SK-N-SH (cell line): ENCODE data around the gene CENPP. TPM values are rescaled to one million over a fixed set of nuclear protein-coding genes. Genes with fewer than 3 reads are reported as not detected.

Experiments
- CTCF ChIA-PET: fragments of 300-600, 350-600 bp; formaldehyde crosslinking; extraction: SDS; loops from one replicate; lab custom pipeline; 2021; lab: Yijun Ruan, JAX
- POLR2A ChIA-PET: fragments of 350-600 bp; sonication (Branson Sonifier 250); formaldehyde crosslinking; extraction: SDS; loops from one replicate; lab custom pipeline; 2020; ENCODE audit warnings: antibody characterized with exemption, inconsistent platforms; lab: Yijun Ruan, JAX
- DNase-seq: peaks from one replicate; pipeline ENCODE4 v3.0.0; 2012
- H2AFZ ChIP-seq: fragments of 200-600 bp; sonication (generic); 2 replicates; pipeline ENCODE4 v1.8.1; 2016; ENCODE audit warnings: antibody characterized with exemption, mild to moderate bottlenecking, low read depth
- H3F3A ChIP-seq: fragments of 200-600 bp; sonication (generic); replicated peaks from 2 replicates; pipeline ENCODE3; 2016; ENCODE audit warnings: antibody characterized with exemption, mild to moderate bottlenecking; ENCODE audit not compliant: insufficient read depth
- H3K27ac ChIP-seq, 2 experiments: fragments of 200-500 bp in 1 of 2; fragments of 200-600 bp in 1 of 2; sonication (Bioruptor generic) in 1 of 2; sonication (generic), shearing (Covaris generic) in 1 of 2; 2 replicates each; pipeline versions ENCODE4 v1.5.1 to v1.6.1; 2014 to 2016; ENCODE audit warnings: low read depth in 2 of 2, inconsistent platforms in 1 of 2, low read length in 1 of 2, mild to moderate bottlenecking in 1 of 2, mixed read lengths in 1 of 2
- H3K27me3 ChIP-seq: fragments of 200-600 bp; sonication (generic), shearing (Covaris generic); 2 replicates; pipeline ENCODE4 v1.6.1; 2016; ENCODE audit warnings: mixed run types; ENCODE audit not compliant: insufficient read depth
- H3K36me3 ChIP-seq, 2 experiments: fragments of 200-500 bp in 1 of 2; fragments of 200-600 bp in 1 of 2; sonication (Bioruptor generic) in 1 of 2; sonication (generic) in 1 of 2; replicated peaks in 1 of 2; 2 replicates each; pipeline versions ENCODE3 to v1.5.1; 2014 to 2016; ENCODE audit warnings: low read length in 1 of 2, mild to moderate bottlenecking in 1 of 2; ENCODE audit not compliant: insufficient read depth in 2 of 2, control insufficient read depth in 1 of 2
- H3K4me1 ChIP-seq, 2 experiments: fragments of 200-500 bp in 1 of 2; fragments of 200-600 bp in 1 of 2; sonication (Bioruptor generic) in 1 of 2; sonication (generic), shearing (Covaris generic) in 1 of 2; 2 replicates each; pipeline versions ENCODE4 v1.5.1 to v1.6.1; 2014 to 2016; ENCODE audit warnings: low read depth in 1 of 2, low read length in 1 of 2, mixed run types in 1 of 2; ENCODE audit not compliant: insufficient read depth in 2 of 2, control insufficient read depth in 1 of 2
- H3K4me2 ChIP-seq: fragments of 200-600 bp; sonication (generic), shearing (Covaris generic); 2 replicates; pipeline ENCODE4 v1.6.1; 2017; ENCODE audit warnings: mixed run types
- H3K4me3 ChIP-seq, 2 experiments: fragments of 200-500 bp in 1 of 2; fragments of 200-600 bp in 1 of 2; sonication (Bioruptor generic) in 1 of 2; sonication (generic), shearing (Covaris generic) in 1 of 2; 2 replicates each; pipeline versions ENCODE4 v1.5.1 to v1.8.1; 2014 to 2016; ENCODE audit warnings: low read depth in 2 of 2, inconsistent platforms in 1 of 2, low read length in 1 of 2, mild to moderate bottlenecking in 1 of 2, mixed read lengths in 1 of 2, moderate library complexity in 1 of 2
- H3K79me2 ChIP-seq: fragments of 200-600 bp; sonication (generic); 2 replicates; pipeline ENCODE4 v1.8.1; 2017; ENCODE audit warnings: mild to moderate bottlenecking; ENCODE audit not compliant: insufficient read depth
- H3K9ac ChIP-seq: fragments of 200-600 bp; sonication (generic); 2 replicates; pipeline ENCODE4 v1.6.1; 2017; ENCODE audit warnings: mixed run types
- H3K9me2 ChIP-seq: fragments of 200-600 bp; sonication (generic); 2 replicates; pipeline ENCODE4 v1.6.1; 2017; ENCODE audit warnings: mixed run types
- H3K9me3 ChIP-seq: fragments of 200-600 bp; sonication (generic); 2 replicates; pipeline ENCODE4 v1.6.1; 2017; ENCODE audit warnings: mixed run types, mild to moderate bottlenecking, moderate library complexity
- H4K20me1 ChIP-seq: fragments of 200-600 bp; sonication (generic); 2 replicates; pipeline ENCODE4 v1.6.1; 2017; ENCODE audit warnings: mild to moderate bottlenecking, mixed run types; ENCODE audit not compliant: insufficient read depth
- EP300 ChIP-seq, 2 experiments: IDR thresholded peaks; 2 replicates each; pipeline versions ENCODE4 v1.4.0 to v1.6.1; 2012; ENCODE audit warnings: borderline replicate concordance in 1 of 2, low read depth in 1 of 2, low read length in 1 of 2
- NFIC ChIP-seq: IDR thresholded peaks from 2 replicates; pipeline ENCODE4 v1.4.0; 2012; ENCODE audit warnings: borderline replicate concordance
- REST ChIP-seq: IDR thresholded peaks from 2 replicates; pipeline ENCODE4 v1.6.1; 2012; ENCODE audit warnings: mild to moderate bottlenecking, low read depth, low read length, moderate library complexity
- SMC3 ChIP-seq: IDR thresholded peaks from 2 replicates; pipeline ENCODE4 v1.6.1; 2012; ENCODE audit warnings: low read depth, low read length, improper control_type of control experiment
- USF2 ChIP-seq: fragments of 150-350 bp; IDR thresholded peaks from 2 replicates; pipeline ENCODE4 v1.6.1; 2017; ENCODE audit warnings: antibody characterized with exemption, low read length, low read depth, borderline replicate concordance
- WGBS: methylation state at CpG from one replicate; pipeline ENCODE4 v1.1.6; 2017; ENCODE audit warnings: low lambda C conversion rate; 5-methylcytosine and 5-hydroxymethylcytosine counted together
- polyA plus RNA-seq, 3 experiments: library from polyadenylated mRNA; depleted of rRNA; stranded (reverse); fragments of >200 nt; gene quantifications; 2 replicates each; pipeline ENCODE4 v1.2.3, GENCODE V29; 2012
- TF ChIP-seq, protein P1 (sequence below): IDR thresholded peaks from 2 replicates; pipeline ENCODE4 v1.4.0; 2012; ENCODE audit warnings: low read depth, borderline replicate concordance

Gene CENPP
- polyA plus RNA-seq, 1 of the 3 experiments (the other 2 are of a cell fraction) = 1.3 TPM

DNA sequence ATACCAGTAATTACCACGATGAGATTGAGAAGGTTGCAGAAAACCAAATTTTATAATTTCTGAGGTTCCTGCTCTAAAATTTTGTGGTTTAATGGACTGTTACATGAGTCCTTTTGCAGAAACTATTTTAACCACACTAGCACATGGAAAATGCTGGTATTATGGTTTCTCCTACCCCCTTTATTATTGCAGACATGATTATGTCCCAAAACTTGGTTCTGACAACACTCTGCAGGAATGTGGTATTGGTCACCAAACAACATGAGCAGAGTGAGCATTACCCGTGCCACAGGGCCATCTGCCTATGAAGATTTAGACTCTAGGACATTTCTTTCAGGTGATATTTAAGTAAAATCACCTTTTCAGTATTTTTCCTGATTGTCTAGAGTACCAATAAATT is 212.8 kb downstream of the CENPP start:
- H2AFZ ChIP-seq = 0 out of 2 replicates have a peak overlapping the region, but pooled peaks have one; percentile 35
- H4K20me1 ChIP-seq = no peaks in the 10 kb centered on the region

More for the DNA sequence above, 212.8 kb downstream of the CENPP start:
- H3F3A ChIP-seq = no peaks in the 10 kb centered on the region
- no peaks in the 10 kb centered on the region for H3K36me3 ChIP-seq
- POLR2A ChIA-PET = no interaction called here
- no peak overlapping the region for H3K27ac ChIP-seq
- H3K79me2 ChIP-seq = no peaks in the 10 kb centered on the region
- H3K4me2 ChIP-seq = no peak overlapping the region
- H3K27me3 ChIP-seq = no peaks in the 10 kb centered on the region
- H3K9ac ChIP-seq = no peak overlapping the region
- TF ChIP-seq EP300 (IDR thresholded peaks at IDR 0.05; ENCODE audit: borderline replicate concordance in 1 of 2, low read depth in 1 of 2, low read length in 1 of 2) (no peak), NFIC (no peak), SMC3 (no peak), USF2 (no peak), REST (no peak)
- TF ChIP-seq, protein P1, sequence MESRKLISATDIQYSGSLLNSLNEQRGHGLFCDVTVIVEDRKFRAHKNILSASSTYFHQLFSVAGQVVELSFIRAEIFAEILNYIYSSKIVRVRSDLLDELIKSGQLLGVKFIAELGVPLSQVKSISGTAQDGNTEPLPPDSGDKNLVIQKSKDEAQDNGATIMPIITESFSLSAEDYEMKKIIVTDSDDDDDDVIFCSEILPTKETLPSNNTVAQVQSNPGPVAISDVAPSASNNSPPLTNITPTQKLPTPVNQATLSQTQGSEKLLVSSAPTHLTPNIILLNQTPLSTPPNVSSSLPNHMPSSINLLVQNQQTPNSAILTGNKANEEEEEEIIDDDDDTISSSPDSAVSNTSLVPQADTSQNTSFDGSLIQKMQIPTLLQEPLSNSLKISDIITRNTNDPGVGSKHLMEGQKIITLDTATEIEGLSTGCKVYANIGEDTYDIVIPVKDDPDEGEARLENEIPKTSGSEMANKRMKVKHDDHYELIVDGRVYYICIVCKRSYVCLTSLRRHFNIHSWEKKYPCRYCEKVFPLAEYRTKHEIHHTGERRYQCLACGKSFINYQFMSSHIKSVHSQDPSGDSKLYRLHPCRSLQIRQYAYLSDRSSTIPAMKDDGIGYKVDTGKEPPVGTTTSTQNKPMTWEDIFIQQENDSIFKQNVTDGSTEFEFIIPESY = no peak
- CTCF ChIA-PET = no interaction called here
- WGBS = 81% methylated on average over 2 of the region's 2 CpGs
- peaks cover 0 to 4% of the 10 kb centered on the region in 2 experiments; a peak in 3 of 4 replicates for H3K4me1 ChIP-seq
- no peak for DNase-seq
- no peaks in the 10 kb centered on the region for H3K9me2 ChIP-seq
- H3K9me3 ChIP-seq = no peaks in the 10 kb centered on the region
- H3K4me3 ChIP-seq = no peak overlapping the region
